Suppressor macrophage treated with lipopolysaccharide for 4 hours (primary cell): Measurements from ENCODE around the gene WRNIP1.

ENCODE experiments used
- DNase-seq: peaks from one replicate; pipeline ENCODE4 v3.0.0-alpha.2; 2020

WRNIP1 gene

GRCh38 chr6:2763876-2764540, 1.2 kb upstream of the WRNIP1 start:
- DNase-seq, result no peak

GRCh38 chr6:2764610-2765165, 505 bp upstream of the WRNIP1 start:
- DNase-seq, result peak; percentile 71

- DNase-seq, result peak; percentile 62
These were observed 938 bp downstream of the WRNIP1 start for GRCh38 chr6:2765896-2766766.

- DNase-seq, result no peak
These were observed 1.8 kb downstream of the WRNIP1 start for GRCh38 chr6:2766767-2767656.

- DNase-seq, result no peak
These were observed 2.7 kb downstream of the WRNIP1 start for GRCh38 chr6:2767657-2768524.

- DNase-seq, result no peak
These were observed 3.5 kb downstream of the WRNIP1 start for GRCh38 chr6:2768696-2769095.

- peak; percentile 16 for DNase-seq
These were observed 5.0 kb downstream of the WRNIP1 start for GRCh38 chr6:2770171-2770570.

- DNase-seq, result no peak
These were observed 5.9 kb downstream of the WRNIP1 start for GRCh38 chr6:2771079-2771478.

- DNase-seq, result no peak
These were observed 7.6 kb downstream of the WRNIP1 start for GRCh38 chr6:2772840-2773239.

- DNase-seq, result no peak
These were observed 8.3 kb downstream of the WRNIP1 start for GRCh38 chr6:2773449-2773848.

- no peak for DNase-seq
These were observed 9.8 kb downstream of the WRNIP1 start for GRCh38 chr6:2775003-2775402.

GRCh38 chr6:2777249-2777648, 12.1 kb downstream of the WRNIP1 start:
- no peak for DNase-seq

- no peak for DNase-seq
These were observed 15.0 kb downstream of the WRNIP1 start for GRCh38 chr6:2780102-2780737.

- no peak for DNase-seq
These were observed 16.6 kb downstream of the WRNIP1 start for GRCh38 chr6:2781685-2782355.

- no peak for DNase-seq
These were observed 17.1 kb downstream of the WRNIP1 start for GRCh38 chr6:2782356-2782708.

- DNase-seq, result no peak
These were observed 17.6 kb downstream of the WRNIP1 start for GRCh38 chr6:2782825-2783187.

GRCh38 chr6:2783188-2783963, 18.2 kb downstream of the WRNIP1 start:
- no peak for DNase-seq

- DNase-seq, result no peak
These were observed 18.9 kb downstream of the WRNIP1 start for GRCh38 chr6:2784061-2784460.

GRCh38 chr6:2784930-2785329, 19.7 kb downstream of the WRNIP1 start:
- DNase-seq, result no peak

- DNase-seq, result no peak
These were observed 21.1 kb downstream of the WRNIP1 start for GRCh38 chr6:2786269-2786668.
